ENCODE measurements around the gene GFOD1. TPM values are rescaled to one million over a fixed set of nuclear protein-coding genes. Genes with fewer than 3 reads are reported as not detected.
"Not testable (repeated sequence)": the region's sequence is repeated elsewhere in the genome, so short reads cannot be mapped to it uniquely, and the experiment has no call there.

Gene GFOD1
- total RNA-seq, 2 donors from 2014 or later: 23.8 to 25.3 TPM

DNA sequence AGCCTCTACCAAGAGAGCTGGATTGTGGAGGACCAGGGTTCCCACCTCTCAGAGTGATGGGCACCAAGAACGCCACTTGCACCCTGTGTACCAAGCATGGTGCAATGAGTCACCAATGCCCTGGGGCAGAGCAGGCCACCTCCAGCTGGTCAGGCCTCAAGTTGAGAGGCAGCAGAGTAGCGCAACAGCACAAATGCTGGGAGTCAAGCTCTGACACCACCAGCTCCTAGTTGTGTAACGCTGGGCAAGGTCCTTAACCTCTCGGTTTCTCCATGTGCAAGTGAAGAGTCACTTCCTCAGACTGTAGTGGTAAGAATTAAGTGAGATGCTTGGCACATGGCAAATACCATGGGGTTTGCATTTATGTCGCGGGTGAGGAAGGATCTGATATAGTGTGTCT, 25.6 kb downstream of the GFOD1 start:
- ATAC-seq (ENCODE audit: insufficient number of reproducible peaks, low FRiP score, low read depth) (no peak), DNase-seq (ENCODE audit: low spot score) (no peak)
- peaks cover 0 to 14% of the 10 kb centered on the region in 2 donors for H3K4me1 ChIP-seq (ENCODE audit: control insufficient read depth in 1 of 2, low read depth in 2 of 2)
- no peaks in the 10 kb centered on the region for H3K36me3 ChIP-seq
- H3K4me3 ChIP-seq: no peak overlapping the region
- H3K27me3 ChIP-seq (replicated peaks; ENCODE audit: insufficient read depth): no peaks in the 10 kb centered on the region
- TF ChIP-seq, protein P1, sequence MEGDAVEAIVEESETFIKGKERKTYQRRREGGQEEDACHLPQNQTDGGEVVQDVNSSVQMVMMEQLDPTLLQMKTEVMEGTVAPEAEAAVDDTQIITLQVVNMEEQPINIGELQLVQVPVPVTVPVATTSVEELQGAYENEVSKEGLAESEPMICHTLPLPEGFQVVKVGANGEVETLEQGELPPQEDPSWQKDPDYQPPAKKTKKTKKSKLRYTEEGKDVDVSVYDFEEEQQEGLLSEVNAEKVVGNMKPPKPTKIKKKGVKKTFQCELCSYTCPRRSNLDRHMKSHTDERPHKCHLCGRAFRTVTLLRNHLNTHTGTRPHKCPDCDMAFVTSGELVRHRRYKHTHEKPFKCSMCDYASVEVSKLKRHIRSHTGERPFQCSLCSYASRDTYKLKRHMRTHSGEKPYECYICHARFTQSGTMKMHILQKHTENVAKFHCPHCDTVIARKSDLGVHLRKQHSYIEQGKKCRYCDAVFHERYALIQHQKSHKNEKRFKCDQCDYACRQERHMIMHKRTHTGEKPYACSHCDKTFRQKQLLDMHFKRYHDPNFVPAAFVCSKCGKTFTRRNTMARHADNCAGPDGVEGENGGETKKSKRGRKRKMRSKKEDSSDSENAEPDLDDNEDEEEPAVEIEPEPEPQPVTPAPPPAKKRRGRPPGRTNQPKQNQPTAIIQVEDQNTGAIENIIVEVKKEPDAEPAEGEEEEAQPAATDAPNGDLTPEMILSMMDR (IDR thresholded peaks at IDR 0.05): no peak
- no peak overlapping the region for H3K27ac ChIP-seq
- no peaks in the 10 kb centered on the region for H3K9me3 ChIP-seq

DNA sequence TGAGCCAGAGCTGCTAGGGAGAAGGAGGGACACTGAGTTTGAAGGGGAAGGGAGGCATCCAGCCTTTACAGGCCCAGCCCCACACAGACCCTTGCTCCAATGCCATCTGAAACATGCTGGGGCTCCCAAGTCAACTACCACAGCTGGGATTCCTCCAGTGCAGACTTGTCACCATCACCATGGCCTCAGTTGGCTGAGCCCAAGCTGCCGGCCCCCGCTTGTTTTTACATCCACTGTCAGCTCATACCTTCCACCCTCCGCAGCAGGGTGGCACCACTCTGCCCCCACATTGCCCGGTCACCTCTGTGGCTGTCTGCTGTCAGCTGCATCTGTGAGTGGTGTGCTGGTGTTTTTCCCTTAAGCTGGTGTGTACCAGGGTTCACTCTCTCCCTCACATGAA, 26.1 kb downstream of the GFOD1 start:
- TF ChIP-seq, protein P1 (IDR thresholded peaks at IDR 0.05): no peak
- ATAC-seq (ENCODE audit: insufficient number of reproducible peaks, low FRiP score, low read depth) (no peak), DNase-seq (ENCODE audit: low spot score) (no peak)
- Histone ChIP-seq H3K4me1 (ENCODE audit: control insufficient read depth in 1 of 2, low read depth in 2 of 2) (peaks cover 0 to 15% of the 10 kb centered on the region in 2 donors), H3K4me3 (no peak overlapping the region), H3K9me3 (no peaks in the 10 kb centered on the region), H3K27me3 (replicated peaks; ENCODE audit: insufficient read depth) (no peaks in the 10 kb centered on the region), H3K27ac (no peak overlapping the region), H3K36me3 (no peaks in the 10 kb centered on the region)

DNA sequence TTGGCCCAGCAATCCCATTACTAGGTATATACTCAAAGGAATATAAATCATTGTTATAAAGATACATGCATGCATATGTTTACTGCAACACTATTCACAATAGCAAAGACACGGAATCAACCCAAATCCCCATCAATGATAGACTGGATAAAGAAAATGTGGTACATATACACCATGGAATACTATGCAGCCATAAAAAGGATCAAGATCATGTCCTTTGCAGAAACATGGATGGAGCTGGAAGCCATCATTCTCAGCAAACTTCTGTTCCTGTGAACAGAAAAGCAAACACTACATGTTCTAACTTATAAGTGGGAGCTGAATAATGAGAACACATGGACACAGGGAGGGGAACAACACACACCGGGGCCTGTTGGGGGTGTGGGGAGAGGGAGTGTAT, 27.1 kb downstream of the GFOD1 start:
- not testable (repeated sequence) for DNase-seq (ENCODE audit: low spot score); ATAC-seq (ENCODE audit: insufficient number of reproducible peaks, low FRiP score, low read depth); H3K9me3 ChIP-seq; H3K36me3 ChIP-seq; H3K27ac ChIP-seq; H3K27me3 ChIP-seq (replicated peaks; ENCODE audit: insufficient read depth); H3K4me3 ChIP-seq
- H3K4me1 ChIP-seq (ENCODE audit: control insufficient read depth in 1 of 2, low read depth in 2 of 2): peaks cover 0 to 20% of the 10 kb centered on the region in 2 donors

DNA sequence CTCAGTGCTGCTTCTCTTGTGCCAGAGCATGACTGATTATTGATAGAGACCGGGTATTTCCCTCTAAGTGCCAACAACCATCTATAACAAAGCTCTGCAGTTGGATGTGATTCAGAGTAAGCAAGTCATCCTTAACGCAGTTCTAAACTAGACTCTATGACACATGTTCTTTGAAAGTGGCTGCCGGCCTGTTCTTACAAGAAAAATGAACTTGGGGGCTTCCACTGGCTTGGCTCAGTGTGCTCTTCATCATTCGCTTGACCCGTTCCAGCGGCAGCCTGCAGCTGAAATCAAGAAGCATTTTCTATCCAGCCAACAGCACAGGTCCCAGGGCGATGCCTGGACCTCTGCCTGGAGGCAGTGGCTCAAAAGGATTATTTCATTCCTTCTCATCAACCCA, 29.8 kb downstream of the GFOD1 start:
- H3K27ac ChIP-seq: no peak overlapping the region
- H3K9me3 ChIP-seq: no peaks in the 10 kb centered on the region
- H3K4me3 ChIP-seq: no peak overlapping the region
- no peaks in the 10 kb centered on the region for H3K27me3 ChIP-seq (replicated peaks; ENCODE audit: insufficient read depth)
- no peak for DNase-seq (ENCODE audit: low spot score)
- H3K36me3 ChIP-seq: no peaks in the 10 kb centered on the region
- no peak for ATAC-seq (ENCODE audit: insufficient number of reproducible peaks, low FRiP score, low read depth)
- TF ChIP-seq, protein P1 (IDR thresholded peaks at IDR 0.05): no peak
- H3K4me1 ChIP-seq (ENCODE audit: control insufficient read depth in 1 of 2, low read depth in 2 of 2): peaks cover 12 to 36% of the 10 kb centered on the region in 2 donors

DNA sequence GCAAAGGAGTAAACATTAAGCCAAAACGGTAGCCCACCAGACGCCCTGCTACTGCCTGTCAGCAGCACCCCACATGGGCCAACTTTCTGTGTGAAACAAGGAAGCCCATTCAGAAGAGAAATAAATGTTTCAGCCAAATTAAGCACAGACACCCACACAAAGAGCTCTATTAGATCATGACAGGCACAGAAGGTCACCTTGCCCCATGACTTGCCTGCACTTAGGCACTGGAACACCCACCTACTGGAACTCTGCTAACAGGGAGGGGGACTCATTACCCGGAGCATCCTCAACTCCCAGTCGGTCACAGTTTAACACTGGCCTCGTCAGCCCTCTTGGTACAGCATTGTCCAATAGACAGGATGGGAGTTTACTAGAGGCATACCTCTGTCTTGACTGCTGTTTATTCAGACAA, 31.8 kb downstream of the GFOD1 start:
- Histone ChIP-seq H3K9me3 (no peaks in the 10 kb centered on the region), H3K4me1 (ENCODE audit: control insufficient read depth in 1 of 2, low read depth in 2 of 2) (peaks cover 12 to 36% of the 10 kb centered on the region in 2 donors), H3K4me3 (no peak overlapping the region), H3K27ac (no peak overlapping the region), H3K27me3 (replicated peaks; ENCODE audit: insufficient read depth) (no peaks in the 10 kb centered on the region), H3K36me3 (no peaks in the 10 kb centered on the region)
- ATAC-seq (ENCODE audit: insufficient number of reproducible peaks, low FRiP score, low read depth): no peak
- no peak for DNase-seq (ENCODE audit: low spot score)
- TF ChIP-seq, protein P1 (IDR thresholded peaks at IDR 0.05): no peak
